ENCODE data around the gene ANKRD13C.
"Not testable (repeated sequence)": the region's sequence is repeated elsewhere in the genome, so short reads cannot be mapped to it uniquely, and the experiment has no call there.

The ANKRD13C gene

GRCh38 chr1:70360321-70360720 lies 5.8 kb upstream of the ANKRD13C start:
- DNase-seq (ENCODE audit: low read depth), result no peak

GRCh38 chr1:70358921-70359564 lies 4.5 kb upstream of the ANKRD13C start:
- no peak for DNase-seq (ENCODE audit: low read depth)

- DNase-seq (ENCODE audit: low read depth), result no peak
Observed at GRCh38 chr1:70355920-70356319, 1.4 kb upstream of the ANKRD13C start.

DNA sequence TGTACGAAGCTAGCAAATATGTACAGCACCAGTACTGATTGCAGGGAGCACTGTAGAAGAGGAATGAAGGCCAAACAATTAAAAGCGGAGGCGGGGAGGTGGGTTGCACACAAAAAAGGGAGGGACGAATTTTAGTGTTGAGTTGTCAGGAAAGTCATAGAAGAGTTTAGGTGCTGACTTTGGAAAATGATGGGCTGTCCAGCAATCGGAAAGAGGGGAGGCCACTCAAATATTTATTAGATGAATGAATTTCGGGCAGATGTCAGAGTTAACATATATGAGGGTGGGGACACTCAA lies 537 bp upstream of the ANKRD13C start:
- DNase-seq (ENCODE audit: low read depth), result no peak

- peak; percentile 66 for DNase-seq (ENCODE audit: low read depth)
Observed at GRCh38 chr1:70353601-70354331, 756 bp downstream of the ANKRD13C start.

GRCh38 chr1:70353044-70353443 lies 1.5 kb downstream of the ANKRD13C start:
- DNase-seq (ENCODE audit: low read depth), result no peak

- not testable (repeated sequence) for DNase-seq (ENCODE audit: low read depth)
Observed at GRCh38 chr1:70349799-70350198, 4.7 kb downstream of the ANKRD13C start.

- DNase-seq (ENCODE audit: low read depth), result no peak
Observed at GRCh38 chr1:70348399-70349165, 5.9 kb downstream of the ANKRD13C start.

DNA sequence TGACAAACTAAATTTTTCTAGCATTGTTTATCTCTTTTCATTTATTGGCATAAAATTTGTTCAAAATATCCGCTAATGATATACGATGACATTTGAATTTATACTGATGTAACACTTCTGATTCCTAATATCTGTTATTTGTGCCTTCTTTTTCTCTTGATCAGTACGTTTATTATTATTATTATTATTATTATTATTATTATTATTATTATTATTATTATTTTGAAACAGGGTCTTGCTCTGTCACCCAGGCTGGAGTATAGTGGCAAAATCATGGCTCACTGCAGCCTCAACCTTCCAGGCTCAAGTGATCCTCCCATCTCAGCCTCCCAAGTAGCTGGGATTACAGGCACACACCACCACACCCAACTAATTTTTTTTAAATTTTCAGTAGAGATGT lies 14.9 kb downstream of the ANKRD13C start:
- DNase-seq (ENCODE audit: low read depth), result not testable (repeated sequence)

- no peak for DNase-seq (ENCODE audit: low read depth)
Observed at GRCh38 chr1:70336050-70336449, 18.5 kb downstream of the ANKRD13C start.

- DNase-seq (ENCODE audit: low read depth), result no peak
Observed at GRCh38 chr1:70334436-70334835, 20.1 kb downstream of the ANKRD13C start.

- no peak for DNase-seq (ENCODE audit: low read depth)
Observed at GRCh38 chr1:70333245-70333644, 21.3 kb downstream of the ANKRD13C start.

DNA sequence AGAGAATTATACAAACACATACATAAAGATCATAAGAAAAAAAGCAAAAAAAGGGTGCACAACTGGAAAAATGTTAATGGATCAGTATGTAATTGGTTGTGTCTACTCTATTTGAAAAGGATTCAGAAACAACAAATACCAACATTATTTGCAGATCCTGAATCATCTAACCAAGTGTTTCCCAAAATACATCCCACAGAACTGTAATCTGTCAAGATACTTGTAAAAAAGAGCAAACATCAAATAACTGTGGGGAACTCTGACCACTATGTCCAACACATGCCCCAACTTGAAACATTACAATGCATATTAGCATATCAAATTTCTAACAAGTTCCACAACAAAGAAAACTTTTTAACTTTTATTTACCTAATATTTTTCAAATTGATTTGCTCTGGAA lies 22.6 kb downstream of the ANKRD13C start:
- DNase-seq (ENCODE audit: low read depth), result no peak

- no peak for DNase-seq (ENCODE audit: low read depth)
Observed at GRCh38 chr1:70327306-70328076, 27.0 kb downstream of the ANKRD13C start.

DNA sequence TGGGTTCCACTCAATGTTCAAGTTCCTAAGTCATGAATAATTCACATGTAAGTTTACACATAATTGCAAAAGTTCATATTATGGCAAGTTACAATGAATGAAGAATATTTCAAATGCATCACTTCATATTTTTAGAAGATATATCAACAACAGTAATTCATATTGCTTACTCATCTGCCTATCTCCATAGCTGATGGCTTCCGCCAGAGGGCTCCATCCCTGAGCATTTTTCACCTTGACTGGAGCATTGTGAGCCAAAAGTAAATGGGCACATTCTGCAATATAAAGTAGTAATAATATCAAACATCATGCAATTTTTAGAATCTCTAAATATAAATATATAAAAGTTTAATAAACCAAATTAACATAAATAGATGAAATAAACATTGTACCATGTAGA lies 29.8 kb downstream of the ANKRD13C start:
- no peak for DNase-seq (ENCODE audit: low read depth)

GRCh38 chr1:70319750-70320149 lies 34.8 kb downstream of the ANKRD13C start:
- DNase-seq (ENCODE audit: low read depth), result peak; percentile 51

- no peak for DNase-seq (ENCODE audit: low read depth)
Observed at GRCh38 chr1:70318191-70318590, 36.3 kb downstream of the ANKRD13C start.

DNA sequence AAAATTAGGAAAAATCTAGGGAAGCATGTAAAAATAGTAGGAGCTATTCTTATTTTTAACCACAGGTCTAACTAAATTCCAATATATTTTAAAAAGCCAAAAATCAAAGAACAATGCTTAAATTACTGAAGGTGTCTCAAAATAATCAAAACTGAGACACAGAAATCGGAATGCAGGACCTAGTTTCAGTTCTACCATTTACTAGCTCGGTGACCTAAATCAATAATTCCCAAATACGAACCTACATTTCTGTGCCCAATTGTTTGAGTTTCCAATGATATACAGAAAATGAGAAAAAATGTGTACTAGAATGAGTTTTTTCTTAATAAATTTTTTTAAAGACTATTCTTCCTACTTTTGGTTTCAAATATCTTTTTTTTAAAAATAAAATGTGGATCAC lies 37.4 kb downstream of the ANKRD13C start:
- DNase-seq (ENCODE audit: low read depth), result no peak

DNA sequence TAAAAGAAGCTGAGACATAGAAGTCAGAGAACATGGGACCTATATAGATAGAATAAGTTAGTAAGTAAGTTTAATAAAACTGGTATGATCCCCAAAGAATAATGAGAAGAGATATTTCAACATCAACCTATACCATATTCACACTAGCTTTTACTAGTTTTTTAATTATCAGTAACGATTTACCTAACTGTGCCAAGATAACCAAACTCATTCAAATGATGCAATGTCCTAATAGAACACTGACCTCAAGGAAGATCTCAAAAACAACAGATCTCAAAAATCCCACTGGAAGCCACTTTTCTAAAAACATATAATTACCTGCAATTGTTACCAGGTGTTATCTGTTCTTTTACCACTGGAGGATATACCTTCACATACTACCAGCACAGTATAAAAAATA lies 38.7 kb downstream of the ANKRD13C start:
- no peak for DNase-seq (ENCODE audit: low read depth)

- DNase-seq (ENCODE audit: low read depth), result no peak
Observed at GRCh38 chr1:70314706-70315304, 39.7 kb downstream of the ANKRD13C start.

DNA sequence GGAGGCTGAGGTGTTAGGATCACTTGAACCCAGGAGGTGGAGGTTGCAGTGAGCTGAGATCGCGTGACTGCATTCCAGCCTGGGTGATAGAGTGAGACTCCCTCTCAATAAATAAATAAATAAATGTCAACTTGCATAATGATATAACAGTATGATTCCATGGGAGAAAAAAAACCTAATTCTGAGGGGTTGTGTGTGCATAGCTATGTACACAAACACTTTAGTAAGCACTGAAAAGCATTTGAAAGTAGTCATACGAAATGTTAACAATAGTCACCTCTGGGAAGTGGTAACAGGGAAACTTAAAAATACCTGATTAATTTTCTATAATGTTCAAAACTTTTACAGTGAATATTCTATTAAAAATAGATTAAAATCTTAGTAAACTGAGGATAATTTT lies 43.2 kb downstream of the ANKRD13C start:
- no peak for DNase-seq (ENCODE audit: low read depth)

DNA sequence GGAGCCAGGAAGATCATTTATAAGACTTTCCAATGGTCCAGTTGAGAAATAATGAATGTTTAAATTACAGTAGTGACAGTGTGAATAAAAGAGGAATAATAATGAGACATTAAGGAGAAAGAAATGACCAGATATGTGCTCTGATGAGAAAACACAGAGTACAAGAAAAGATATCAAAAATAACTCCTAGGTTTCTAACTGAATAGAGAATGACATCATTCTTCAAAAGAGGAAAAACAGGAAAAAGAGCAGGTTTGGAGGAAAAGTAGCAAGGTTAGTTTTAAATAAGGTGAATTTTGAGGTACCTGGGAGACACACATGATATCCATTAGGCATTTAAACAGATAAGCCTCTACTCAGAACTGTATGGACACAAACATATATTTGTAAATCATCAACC lies 55.0 kb downstream of the ANKRD13C start:
- DNase-seq (ENCODE audit: low read depth), result no peak
